ENCODE results near the gene NCKAP5.

NCKAP5 gene

GRCh38 chr2:132955871-132956615, 612.2 kb downstream of the NCKAP5 start:
- no peak for DNase-seq
- no peaks in the 10 kb centered on the region for H3K4me1 Mint-ChIP-seq
- no peaks in the 10 kb centered on the region for H3K27me3 Mint-ChIP-seq
- ATAC-seq: no peak
- no peak overlapping the region for H3K4me3 Mint-ChIP-seq
- H3K9me3 Mint-ChIP-seq: peaks cover 0 to 10% of the 10 kb centered on the region in 2 donors
- H3K27ac Mint-ChIP-seq: no peak overlapping the region

DNA sequence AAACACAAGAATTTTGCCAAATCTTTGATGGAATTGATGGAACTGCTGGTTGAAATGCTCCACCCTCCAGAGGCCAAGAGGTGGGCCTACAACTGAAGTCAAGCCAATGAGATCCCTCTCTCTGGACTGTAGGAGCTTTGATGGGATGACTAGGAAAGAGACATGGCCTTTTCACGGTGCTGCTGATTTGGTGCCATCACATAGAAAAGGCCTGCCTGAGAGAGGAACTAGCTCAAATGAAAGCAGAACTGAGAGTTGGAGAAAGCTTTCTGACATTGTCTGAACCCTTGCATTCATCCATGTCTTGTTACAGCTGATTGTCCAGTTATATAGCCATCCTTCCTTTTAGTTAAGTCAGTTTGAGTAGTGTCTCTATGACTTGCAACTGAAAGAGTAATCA, 614.5 kb downstream of the NCKAP5 start:
- no peaks in the 10 kb centered on the region for H3K27me3 Mint-ChIP-seq
- DNase-seq (no peak), ATAC-seq (no peak)
- no peaks in the 10 kb centered on the region for H3K4me1 Mint-ChIP-seq
- no peak overlapping the region for H3K27ac Mint-ChIP-seq
- peaks cover 0 to 11% of the 10 kb centered on the region in 2 donors for H3K9me3 Mint-ChIP-seq
- H3K4me3 Mint-ChIP-seq: no peak overlapping the region

GRCh38 chr2:132951008-132951714, 617.1 kb downstream of the NCKAP5 start:
- Mint-ChIP-seq H3K27ac (no peak overlapping the region), H3K27me3 (no peaks in the 10 kb centered on the region), H3K9me3 (peaks cover 0 to 12% of the 10 kb centered on the region in 2 donors), H3K4me1 (no peaks in the 10 kb centered on the region), H3K4me3 (no peak overlapping the region)
- no peak for DNase-seq
- ATAC-seq: no peak

DNA sequence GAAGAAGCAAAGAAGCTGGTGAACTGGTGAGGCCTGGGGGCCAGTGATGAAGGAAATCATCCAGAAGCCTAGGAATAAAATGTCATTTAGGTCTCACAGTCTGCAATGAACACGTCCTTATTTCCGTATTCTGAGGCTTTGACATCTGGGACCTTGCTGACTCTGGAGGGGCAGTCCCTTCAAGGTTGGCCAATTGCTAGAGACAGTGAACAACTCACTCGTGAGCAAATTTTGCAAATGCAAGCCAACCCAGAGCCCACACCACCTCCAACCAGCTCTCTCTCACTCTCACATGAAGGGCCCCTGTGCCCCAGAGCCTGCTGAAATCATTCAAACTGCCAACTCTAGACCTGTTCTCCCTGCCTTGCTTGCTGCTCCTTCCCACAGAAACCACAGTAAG, 619.2 kb downstream of the NCKAP5 start:
- no peak for ATAC-seq
- H3K4me1 Mint-ChIP-seq: no peaks in the 10 kb centered on the region
- peaks cover 0 to 12% of the 10 kb centered on the region in 2 donors for H3K9me3 Mint-ChIP-seq
- no peak for DNase-seq
- H3K27ac Mint-ChIP-seq: no peak overlapping the region
- H3K4me3 Mint-ChIP-seq: no peak overlapping the region
- no peaks in the 10 kb centered on the region for H3K27me3 Mint-ChIP-seq

- Mint-ChIP-seq H3K9me3 (peaks cover 7 to 17% of the 10 kb centered on the region in 2 donors), H3K27ac (no peak overlapping the region), H3K4me1 (no peaks in the 10 kb centered on the region), H3K27me3 (no peaks in the 10 kb centered on the region), H3K4me3 (no peak overlapping the region)
- no peak for DNase-seq
- no peak for ATAC-seq
Measured at GRCh38 chr2:132948211-132948610, 620.1 kb downstream of the NCKAP5 start.

DNA sequence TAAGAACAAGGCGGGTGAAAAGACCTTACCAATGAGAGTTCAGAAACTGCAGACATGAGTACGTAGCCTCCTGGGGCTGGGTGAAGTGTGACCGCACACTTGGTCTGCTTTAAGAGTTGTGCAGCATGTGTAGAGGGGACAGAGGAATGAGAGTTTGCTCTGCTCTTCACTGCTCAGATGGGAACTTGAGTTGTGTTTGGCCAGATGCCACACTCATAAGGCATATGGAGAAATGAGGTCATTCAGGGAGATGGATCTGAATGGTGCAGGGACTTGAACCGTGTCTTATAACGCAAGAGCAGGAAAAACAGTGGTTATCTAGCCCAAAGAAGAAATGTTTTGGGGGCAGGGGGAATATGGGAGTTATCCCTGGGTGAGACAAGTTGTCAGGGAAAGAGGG, 624.4 kb downstream of the NCKAP5 start:
- Mint-ChIP-seq H3K4me1 (no peaks in the 10 kb centered on the region), H3K27ac (no peak overlapping the region), H3K9me3 (peaks cover 7 to 17% of the 10 kb centered on the region in 2 donors), H3K4me3 (no peak overlapping the region), H3K27me3 (no peaks in the 10 kb centered on the region)
- ATAC-seq (no peak), DNase-seq (no peak)

- Mint-ChIP-seq H3K27ac (no peak overlapping the region), H3K27me3 (no peaks in the 10 kb centered on the region), H3K4me1 (no peaks in the 10 kb centered on the region), H3K4me3 (no peak overlapping the region), H3K9me3 (peaks cover 7% of the 10 kb centered on the region in 2 donors)
- ATAC-seq: no peak
- no peak for DNase-seq
Measured at GRCh38 chr2:132941296-132942020, 626.8 kb downstream of the NCKAP5 start.

DNA sequence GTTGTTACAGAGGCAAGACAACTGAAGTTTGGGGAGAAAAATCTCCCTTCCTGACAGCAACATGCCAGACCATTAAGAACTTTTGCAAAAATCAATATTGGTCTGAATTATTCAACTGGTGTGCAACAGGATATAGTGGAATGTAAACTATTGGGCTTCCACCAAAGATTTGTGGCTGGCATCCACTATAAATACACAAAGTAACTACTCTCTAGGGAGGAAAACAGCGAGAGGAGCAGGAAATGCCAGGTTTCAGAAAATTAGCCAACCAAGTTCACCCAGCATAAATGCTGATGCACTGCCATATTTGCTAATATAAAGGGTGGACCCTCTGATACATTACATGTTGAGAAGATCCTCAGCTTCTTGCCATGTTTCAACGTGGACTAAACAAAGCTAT, 630.6 kb downstream of the NCKAP5 start:
- no peak overlapping the region for H3K27ac Mint-ChIP-seq
- DNase-seq: no peak
- no peak overlapping the region for H3K4me3 Mint-ChIP-seq
- H3K4me1 Mint-ChIP-seq: no peaks in the 10 kb centered on the region
- peaks cover 0 to 7% of the 10 kb centered on the region in 2 donors for H3K9me3 Mint-ChIP-seq
- ATAC-seq: no peak
- no peaks in the 10 kb centered on the region for H3K27me3 Mint-ChIP-seq

- H3K4me3 Mint-ChIP-seq: no peak overlapping the region
- no peaks in the 10 kb centered on the region for H3K4me1 Mint-ChIP-seq
- H3K9me3 Mint-ChIP-seq: peaks cover 0 to 7% of the 10 kb centered on the region in 2 donors
- no peak for ATAC-seq
- DNase-seq: no peak
- no peak overlapping the region for H3K27ac Mint-ChIP-seq
- H3K27me3 Mint-ChIP-seq: no peaks in the 10 kb centered on the region
Measured at GRCh38 chr2:132936791-132937190, 631.5 kb downstream of the NCKAP5 start.

DNA sequence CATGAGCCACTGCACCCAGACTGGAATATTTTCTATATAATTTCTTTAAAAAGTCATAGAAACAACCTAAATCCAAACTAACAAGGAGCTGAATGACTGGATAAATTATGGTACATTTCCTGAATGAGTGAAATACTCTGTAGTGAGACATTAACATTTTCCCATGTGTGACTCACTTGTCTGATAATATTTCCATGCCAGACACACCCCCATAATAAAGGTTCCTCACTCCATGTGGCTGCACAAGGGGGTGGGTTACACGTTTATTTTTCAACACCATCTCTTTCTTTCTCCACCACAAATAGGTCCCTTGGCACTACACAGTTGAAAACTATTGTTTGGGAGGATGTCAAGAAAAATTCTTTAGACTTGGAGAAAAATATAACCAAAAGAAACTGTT, 632.0 kb downstream of the NCKAP5 start:
- no peak for ATAC-seq

GRCh38 chr2:132929786-132930185, 638.5 kb downstream of the NCKAP5 start:
- Mint-ChIP-seq H3K27ac (no peak overlapping the region), H3K27me3 (no peaks in the 10 kb centered on the region), H3K4me3 (no peak overlapping the region), H3K4me1 (no peaks in the 10 kb centered on the region), H3K9me3 (no peaks in the 10 kb centered on the region)
- no peak for DNase-seq
- no peak for ATAC-seq

More for the DNA sequence above, 632.0 kb downstream of the NCKAP5 start:
- H3K27ac Mint-ChIP-seq: no peak overlapping the region
- H3K4me1 Mint-ChIP-seq: no peaks in the 10 kb centered on the region
- no peak for DNase-seq
- peaks cover 0 to 7% of the 10 kb centered on the region in 2 donors for H3K9me3 Mint-ChIP-seq
- no peak overlapping the region for H3K4me3 Mint-ChIP-seq
- H3K27me3 Mint-ChIP-seq: no peaks in the 10 kb centered on the region

GRCh38 chr2:132923787-132924186, 644.5 kb downstream of the NCKAP5 start:
- H3K27ac Mint-ChIP-seq: no peak overlapping the region
- DNase-seq: no peak

GRCh38 chr2:132915812-132916549, 652.3 kb downstream of the NCKAP5 start:
- ATAC-seq (no peak), DNase-seq (no peak)
- Mint-ChIP-seq H3K4me1 (no peaks in the 10 kb centered on the region), H3K27ac (no peak overlapping the region), H3K9me3 (peaks cover 0 to 6% of the 10 kb centered on the region in 2 donors), H3K27me3 (no peaks in the 10 kb centered on the region), H3K4me3 (no peak overlapping the region)

More at GRCh38 chr2:132923787-132924186, 644.5 kb downstream of the NCKAP5 start:
- H3K4me3 Mint-ChIP-seq: no peak overlapping the region
- no peaks in the 10 kb centered on the region for H3K4me1 Mint-ChIP-seq
- ATAC-seq: no peak
- H3K27me3 Mint-ChIP-seq: no peaks in the 10 kb centered on the region
- H3K9me3 Mint-ChIP-seq: peaks cover 0 to 5% of the 10 kb centered on the region in 2 donors

GRCh38 chr2:132911726-132912724, 656.2 kb downstream of the NCKAP5 start:
- Mint-ChIP-seq H3K27me3 (no peaks in the 10 kb centered on the region), H3K4me1 (no peaks in the 10 kb centered on the region), H3K4me3 (no peak overlapping the region), H3K27ac (no peak overlapping the region), H3K9me3 (peaks cover 0 to 4% of the 10 kb centered on the region in 2 donors)
- DNase-seq: no peak
- no peak for ATAC-seq
